GM12878 (cell line): ENCODE data around the gene NAALADL2. TPM values are rescaled to one million over a fixed set of nuclear protein-coding genes. Genes with fewer than 3 reads are reported as not detected.
A peak's percentile ranks its signal among the peaks of the same experiment; 100 is the strongest.

Experiments used
- ATAC-seq: fragments of 200-7000 bp; cut with Tn5 transposase; 3 replicates; pipeline ENCODE4 v1.9.1; 2020; ENCODE audit warnings: mild to moderate bottlenecking, moderate library complexity
- BruUV-seq: library from RNA; stranded (reverse); fragments of 400-500 nt; replicated peaks from 2 replicates; lab custom pipeline; 2021; lab: Mats Ljungman, UMichigan
- CTCF ChIA-PET: fragments of 300-600 bp; sonication (Branson Sonifier 250); formaldehyde crosslinking; extraction: SDS; loops from one replicate; lab custom pipeline; 2021; ENCODE audit warnings: inconsistent platforms; lab: Yijun Ruan, JAX
- POLR2A ChIA-PET: fragments of 350-600 bp; formaldehyde crosslinking; extraction: SDS; loops from one replicate; lab custom pipeline; 2021; ENCODE audit warnings: inconsistent platforms; lab: Charles Lee
- RAD21 ChIA-PET: fragments of 300-600 bp; sonication (Branson Sonifier 250); formaldehyde crosslinking; loops from one replicate; lab custom pipeline; 2023; ENCODE audit warnings: antibody characterized with exemption; ENCODE audit not compliant: unreplicated experiment; lab: Charles Lee
- SMC1A ChIA-PET: fragments of 300-600 bp; sonication (Branson Sonifier 250); formaldehyde crosslinking; loops from one replicate; lab custom pipeline; 2023; ENCODE audit not compliant: unreplicated experiment, uncharacterized antibody; lab: Charles Lee
- DNase-seq: peaks from one replicate; pipeline ENCODE4 v3.0.0-alpha.2; 2011; ENCODE audit warnings: low read depth, low spot score
- FAIRE-seq: peaks from 3 replicates; lab custom pipeline; 2011; peaks lifted over from hg19 to GRCh38; lab: Jason Lieb, UNC
- H2AFZ ChIP-seq: 2 replicates; pipeline ENCODE4 v1.6.0; 2011; ENCODE audit warnings: low read depth, low read length, control low read depth; ENCODE audit not compliant: control insufficient read depth
- H3K27ac ChIP-seq: 2 replicates; pipeline ENCODE4 v1.5.1; 2011; ENCODE audit warnings: control low read depth; ENCODE audit not compliant: control insufficient read depth, insufficient read depth
- H3K27me3 ChIP-seq, 2 experiments: replicated peaks in 1 of 2; 2 replicates each; pipeline versions ENCODE4 v1.6.0 to v1.6.1; 2011; ENCODE audit warnings: low read length in 1 of 2; ENCODE audit not compliant: control insufficient read depth in 2 of 2, insufficient read depth in 2 of 2
- H3K36me3 ChIP-seq, 2 experiments: 2 replicates each; pipeline ENCODE4 v1.5.1; 2011; ENCODE audit warnings: low read length in 1 of 2; ENCODE audit not compliant: control insufficient read depth in 2 of 2, insufficient read depth in 2 of 2
- H3K4me1 ChIP-seq: 2 replicates; pipeline ENCODE4 v1.6.1; 2011; ENCODE audit warnings: mild to moderate bottlenecking, low read length, moderate library complexity, mixed read lengths; ENCODE audit not compliant: control insufficient read depth, insufficient read depth
- H3K4me2 ChIP-seq: 2 replicates; pipeline ENCODE4 v1.6.0; 2011; ENCODE audit warnings: control low read depth; ENCODE audit not compliant: control insufficient read depth, insufficient read depth
- H3K4me3 ChIP-seq: fragments of 200-600 bp; sonication (generic); 2 replicates; pipeline ENCODE4 v1.5.1; 2016
- H3K79me2 ChIP-seq: 2 replicates; pipeline ENCODE4 v1.6.0; 2011; ENCODE audit warnings: low read length; ENCODE audit not compliant: control insufficient read depth, insufficient read depth
- H3K9ac ChIP-seq: 2 replicates; pipeline ENCODE4 v1.8.0; 2011; ENCODE audit warnings: low read length, control low read depth, mixed read lengths; ENCODE audit not compliant: control insufficient read depth, insufficient read depth
- H3K9me3 ChIP-seq: replicated peaks from 3 replicates; pipeline ENCODE4 v1.5.1; 2011; ENCODE audit warnings: mild to moderate bottlenecking, low read length; ENCODE audit not compliant: control insufficient read depth, insufficient read depth
- H4K20me1 ChIP-seq: 2 replicates; pipeline ENCODE4 v1.6.0; 2011; ENCODE audit not compliant: control insufficient read depth, insufficient read depth
- JUND ChIP-seq: IDR thresholded peaks from 2 replicates; pipeline ENCODE4 v1.6.1; 2012; ENCODE audit warnings: low read depth, mild to moderate bottlenecking, low read length, improper control_type of control experiment, moderate library complexity
- NFIC ChIP-seq: IDR thresholded peaks from 2 replicates; pipeline ENCODE4 v1.6.1; 2012; ENCODE audit warnings: low read depth, mild to moderate bottlenecking, inconsistent platforms, low read length, moderate library complexity
- NFXL1 ChIP-seq: fragments of 450-650 bp; IDR thresholded peaks from 2 replicates; pipeline ENCODE4 v1.6.1; 2017; ENCODE audit warnings: antibody characterized with exemption, mild to moderate bottlenecking, borderline replicate concordance
- RUNX3 ChIP-seq: IDR thresholded peaks from 2 replicates; pipeline ENCODE4 v1.6.1; 2012; ENCODE audit warnings: low read length, inconsistent platforms
- SMAD5 ChIP-seq: IDR thresholded peaks from 2 replicates; pipeline ENCODE4 v1.6.1; 2016; ENCODE audit warnings: antibody characterized with exemption, low read depth
- SPI1 ChIP-seq: IDR thresholded peaks from 2 replicates; pipeline ENCODE4 v1.6.1; 2011; ENCODE audit warnings: low read depth, mild to moderate bottlenecking, low read length, moderate library complexity, borderline replicate concordance; ENCODE audit not compliant: insufficient read depth
- SUZ12 ChIP-seq: fragments of 200-600 bp; sonication (generic); IDR thresholded peaks from one replicate; pipeline ENCODE4 v1.6.1; 2018; ENCODE audit warnings: antibody characterized with exemption, mild to moderate bottlenecking; ENCODE audit not compliant: unreplicated experiment
- TCF7 ChIP-seq: IDR thresholded peaks from 2 replicates; pipeline ENCODE4 v1.6.1; 2014; ENCODE audit warnings: antibody characterized with exemption, borderline replicate concordance
- WGBS: methylation state at CpG from one replicate; pipeline ENCODE4 v1.1.6; 2016; ENCODE audit warnings: low lambda C conversion rate; ENCODE audit not compliant: insufficient replicate concordance, insufficient coverage; ENCODE audit errors: missing lambda C conversion rate; 5-methylcytosine and 5-hydroxymethylcytosine counted together
- in situ Hi-C: fragments of 300-500 bp; cut with MboI; formaldehyde crosslinking; loops from 9 replicates; pipeline ENCODE4 v1.14.3; 2018; ENCODE audit warnings: mixed read lengths
- intact Hi-C: fragments of 100-400 bp; cut with micrococcal nuclease; formaldehyde crosslinking; loops from one replicate; pipeline ENCODE4 v1.14.2; 2022; ENCODE audit not compliant: unreplicated experiment
- polyA plus RNA-seq, 11 experiments: library from polyadenylated mRNA; depleted of rRNA in 4 of 11; unstranded in 6 of 11; stranded (reverse) in 5 of 11; fragments of >200 nt; fragmentation: Nextera tagmentation in 4 of 11; fragmentation: Illumina TruSeq in 1 of 11; extraction: Ambion mirVana in 4 of 11; extraction: Trizol in 1 of 11; gene quantifications; 1 replicate in 1 of 11; 2 replicates in 10 of 11; pipeline versions ENCODE4 v1.2.1 to v1.2.3, GENCODE V29; 2011 to 2016; ENCODE audit warnings: inconsistent platforms in 2 of 11, missing spikeins in 2 of 11, low read depth in 1 of 11
- total RNA-seq, 4 experiments: library from RNA; depleted of rRNA in 3 of 4; stranded (reverse); fragments of >200 nt in 3 of 4; fragmentation: Illumina TruSeq in 1 of 4; extraction: Trizol in 1 of 4; gene quantifications; 2 replicates each; pipeline versions ENCODE4 v1.2.1 to v1.2.3, GENCODE V29; 2013 to 2021
- TF ChIP-seq, protein P1 (sequence below): IDR thresholded peaks from 2 replicates; pipeline ENCODE4 v1.6.1; 2012; ENCODE audit warnings: low read depth, low read length, improper control_type of control experiment
- TF ChIP-seq, protein P2 (sequence below): IDR thresholded peaks from 2 replicates; pipeline ENCODE4 v1.6.1; 2011; ENCODE audit warnings: low read depth, mild to moderate bottlenecking, low read length, moderate library complexity, borderline replicate concordance; ENCODE audit errors: extremely low read depth

The NAALADL2 gene
- total and polyA plus RNA-seq, 10 of the 15 experiments (the other 5 are each of a cell fraction or from before 2014, with no cell fraction given): 0.06 to 10.8 (median 0.46) TPM

DNA sequence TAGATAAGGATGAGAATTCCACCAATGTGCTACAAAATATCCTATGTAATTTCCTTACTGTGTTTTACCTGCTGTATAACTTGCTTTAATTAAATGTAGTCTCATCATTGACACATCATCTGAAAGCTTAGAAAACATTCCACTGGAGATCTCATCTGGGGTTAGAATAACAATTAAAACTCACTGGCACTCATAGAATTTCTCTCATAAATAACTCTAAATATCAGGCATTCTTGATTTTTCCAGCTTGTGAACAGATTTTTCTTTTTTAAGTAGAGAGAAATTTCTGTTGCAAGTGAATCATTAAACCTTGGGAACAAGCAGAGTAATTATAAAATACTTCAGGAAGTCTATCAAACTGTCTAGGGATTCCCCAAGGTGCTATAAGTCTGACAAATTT, 843.8 kb downstream of the NAALADL2 start (continued):
- TF ChIP-seq, protein P1, sequence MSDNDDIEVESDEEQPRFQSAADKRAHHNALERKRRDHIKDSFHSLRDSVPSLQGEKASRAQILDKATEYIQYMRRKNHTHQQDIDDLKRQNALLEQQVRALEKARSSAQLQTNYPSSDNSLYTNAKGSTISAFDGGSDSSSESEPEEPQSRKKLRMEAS: no peak
- TF ChIP-seq SMAD5 (no peak), SUZ12 (no peak), NFXL1 (no peak), SPI1 (no peak), RUNX3 (no peak)
- TF ChIP-seq, protein P2, sequence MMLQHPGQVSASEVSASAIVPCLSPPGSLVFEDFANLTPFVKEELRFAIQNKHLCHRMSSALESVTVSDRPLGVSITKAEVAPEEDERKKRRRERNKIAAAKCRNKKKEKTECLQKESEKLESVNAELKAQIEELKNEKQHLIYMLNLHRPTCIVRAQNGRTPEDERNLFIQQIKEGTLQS: no peak
- TF ChIP-seq, all 136 proteins: peak for 0

DNA sequence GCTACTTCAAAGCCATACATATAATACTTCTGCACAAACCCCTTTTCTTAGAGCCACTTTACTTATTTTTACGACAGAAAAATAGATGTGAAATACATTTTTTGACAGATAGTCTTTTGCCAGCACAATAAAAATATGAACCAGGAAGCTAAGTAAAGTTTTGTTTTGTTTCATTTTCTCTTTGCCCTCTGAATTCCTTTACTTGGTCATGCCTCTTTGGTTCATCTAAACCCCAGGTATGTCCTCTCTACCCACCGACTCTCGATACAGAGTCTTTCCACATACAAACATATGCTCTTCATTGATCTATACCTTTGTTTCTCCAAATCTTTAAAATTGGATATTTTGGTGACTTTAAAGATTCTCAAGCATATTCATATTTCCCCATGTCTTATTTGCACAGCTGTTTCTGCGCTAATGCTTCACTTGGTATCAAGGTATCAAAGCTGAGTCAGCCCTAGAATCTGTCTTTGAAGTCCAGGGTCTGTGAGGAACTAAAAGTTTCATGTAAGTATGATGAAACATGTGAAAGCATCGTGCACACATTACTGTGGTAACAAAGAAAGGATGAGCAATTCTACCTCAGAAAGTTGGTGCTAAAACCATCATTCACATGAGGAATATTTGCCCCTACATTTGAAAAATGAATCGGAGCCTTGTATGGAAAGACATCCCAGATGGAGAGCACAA, 845.4 kb downstream of the NAALADL2 start:
- in situ Hi-C loops: no loop called here
- no peak overlapping the region for H3K4me3 ChIP-seq
- H3K4me1 ChIP-seq: no peaks in the 10 kb centered on the region
- peak; percentile 79 for ATAC-seq
- no peaks in the 10 kb centered on the region for H3K79me2 ChIP-seq
- no peak overlapping the region for H2AFZ ChIP-seq
- no TSS peak for BruUV-seq
- 23% methylated on average over 6 of the region's 6 CpGs for WGBS
- TF ChIP-seq JUND: no peak
- TF ChIP-seq NFIC: 0 out of 2 replicates have a peak, but pooled peaks have one; percentile 28
- TF ChIP-seq TCF7: peak; percentile 33; the same call in 1 of the 2 replicates
- H3K9me3 ChIP-seq: no peaks in the 10 kb centered on the region
- H3K27ac ChIP-seq: no peak overlapping the region
- H3K4me2 ChIP-seq: no peak overlapping the region
- POLR2A ChIA-PET: no interaction called here
- intact Hi-C loops: no loop called here
- CTCF ChIA-PET: interaction anchor here (1.5 to 1.6 kb wide), 2 partner anchors 15 to 18 kb away, joined by 3 to 4 read pairs; no protein-coding TSS in a partner anchor
- H3K27me3 ChIP-seq: no peaks in the 10 kb centered on the region
- H4K20me1 ChIP-seq: no peaks in the 10 kb centered on the region
- H3K36me3 ChIP-seq: no peaks in the 10 kb centered on the region
- DNase-seq: no peak
- no peak for FAIRE-seq
- RAD21 ChIA-PET: no interaction called here
- no peak overlapping the region for H3K9ac ChIP-seq
- SMC1A ChIA-PET: interaction anchor here (0.9 to 1.0 kb wide), 2 partner anchors 11 to 17 kb away, joined by 4 read pairs; no protein-coding TSS in a partner anchor
